ENCODE measurements around the gene ZNF490.

DNA sequence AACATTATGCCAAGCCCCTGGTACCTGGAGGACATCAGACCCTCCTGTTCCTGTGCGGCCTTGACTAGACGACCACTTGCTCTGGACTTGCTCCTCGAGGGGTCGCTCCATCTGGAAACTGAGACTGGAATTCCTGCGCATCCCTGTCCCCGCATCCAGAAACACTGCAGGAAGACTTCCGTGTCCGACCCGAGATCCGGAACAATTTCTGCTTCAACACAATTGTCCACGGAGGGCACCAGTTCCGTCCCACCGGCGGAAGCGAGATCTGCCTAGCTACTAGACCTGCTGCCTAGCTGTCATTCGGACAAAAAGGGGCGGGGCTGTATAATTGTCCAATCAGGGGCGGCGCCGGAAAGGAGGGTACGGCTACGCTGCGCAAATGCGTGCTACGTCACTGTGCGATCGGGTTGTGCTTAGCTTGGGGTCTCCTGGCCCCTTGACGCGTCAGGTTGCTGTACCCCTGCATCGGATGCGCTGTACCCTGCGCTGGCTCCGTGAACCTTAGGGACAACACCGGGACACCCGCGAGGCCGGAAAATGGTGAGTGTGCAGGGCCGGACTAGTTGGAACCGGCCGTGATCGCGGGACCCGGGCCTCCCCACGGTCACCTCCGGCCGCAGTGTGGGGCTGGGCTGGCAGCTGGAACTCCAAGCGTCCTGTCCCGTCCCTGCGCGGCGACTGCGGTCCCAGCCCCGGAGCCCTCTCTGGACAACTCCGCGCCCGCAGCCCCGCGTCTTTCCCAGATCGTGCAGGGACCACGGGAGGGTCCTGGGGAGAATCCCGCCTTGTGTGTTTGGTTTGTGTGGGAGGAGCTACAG is at the start of gene ZNF490, which contains the start of gene ZNF791:
- TF ChIP-seq ZNF114 (tag by site-specific recombination; IDR thresholded peaks at IDR 0.05) (no peak), YY1 (tag by site-specific recombination; IDR thresholded peaks at IDR 0.05) (no peak), MZF1 (tag by site-specific recombination; IDR thresholded peaks at IDR 0.05; ENCODE audit: borderline replicate concordance) (no peak), ZNF621 (tag by site-specific recombination; IDR thresholded peaks at IDR 0.05) (no peak), KLF1 (tag by site-specific recombination; IDR thresholded peaks at IDR 0.05) (no peak), ZNF223 (tag by site-specific recombination; IDR thresholded peaks at IDR 0.05) (no peak), ZNF274 (IDR thresholded peaks at IDR 0.05; ENCODE audit: low read length) (no peak), ZNF274 (tag by site-specific recombination; IDR thresholded peaks at IDR 0.05; ENCODE audit: borderline replicate concordance) (no peak), ZNF677 (tag by site-specific recombination; IDR thresholded peaks at IDR 0.05) (no peak), SETDB1 (IDR thresholded peaks at IDR 0.05; ENCODE audit: insufficient read length, low read length) (no peak)
- TF ChIP-seq, protein P1, sequence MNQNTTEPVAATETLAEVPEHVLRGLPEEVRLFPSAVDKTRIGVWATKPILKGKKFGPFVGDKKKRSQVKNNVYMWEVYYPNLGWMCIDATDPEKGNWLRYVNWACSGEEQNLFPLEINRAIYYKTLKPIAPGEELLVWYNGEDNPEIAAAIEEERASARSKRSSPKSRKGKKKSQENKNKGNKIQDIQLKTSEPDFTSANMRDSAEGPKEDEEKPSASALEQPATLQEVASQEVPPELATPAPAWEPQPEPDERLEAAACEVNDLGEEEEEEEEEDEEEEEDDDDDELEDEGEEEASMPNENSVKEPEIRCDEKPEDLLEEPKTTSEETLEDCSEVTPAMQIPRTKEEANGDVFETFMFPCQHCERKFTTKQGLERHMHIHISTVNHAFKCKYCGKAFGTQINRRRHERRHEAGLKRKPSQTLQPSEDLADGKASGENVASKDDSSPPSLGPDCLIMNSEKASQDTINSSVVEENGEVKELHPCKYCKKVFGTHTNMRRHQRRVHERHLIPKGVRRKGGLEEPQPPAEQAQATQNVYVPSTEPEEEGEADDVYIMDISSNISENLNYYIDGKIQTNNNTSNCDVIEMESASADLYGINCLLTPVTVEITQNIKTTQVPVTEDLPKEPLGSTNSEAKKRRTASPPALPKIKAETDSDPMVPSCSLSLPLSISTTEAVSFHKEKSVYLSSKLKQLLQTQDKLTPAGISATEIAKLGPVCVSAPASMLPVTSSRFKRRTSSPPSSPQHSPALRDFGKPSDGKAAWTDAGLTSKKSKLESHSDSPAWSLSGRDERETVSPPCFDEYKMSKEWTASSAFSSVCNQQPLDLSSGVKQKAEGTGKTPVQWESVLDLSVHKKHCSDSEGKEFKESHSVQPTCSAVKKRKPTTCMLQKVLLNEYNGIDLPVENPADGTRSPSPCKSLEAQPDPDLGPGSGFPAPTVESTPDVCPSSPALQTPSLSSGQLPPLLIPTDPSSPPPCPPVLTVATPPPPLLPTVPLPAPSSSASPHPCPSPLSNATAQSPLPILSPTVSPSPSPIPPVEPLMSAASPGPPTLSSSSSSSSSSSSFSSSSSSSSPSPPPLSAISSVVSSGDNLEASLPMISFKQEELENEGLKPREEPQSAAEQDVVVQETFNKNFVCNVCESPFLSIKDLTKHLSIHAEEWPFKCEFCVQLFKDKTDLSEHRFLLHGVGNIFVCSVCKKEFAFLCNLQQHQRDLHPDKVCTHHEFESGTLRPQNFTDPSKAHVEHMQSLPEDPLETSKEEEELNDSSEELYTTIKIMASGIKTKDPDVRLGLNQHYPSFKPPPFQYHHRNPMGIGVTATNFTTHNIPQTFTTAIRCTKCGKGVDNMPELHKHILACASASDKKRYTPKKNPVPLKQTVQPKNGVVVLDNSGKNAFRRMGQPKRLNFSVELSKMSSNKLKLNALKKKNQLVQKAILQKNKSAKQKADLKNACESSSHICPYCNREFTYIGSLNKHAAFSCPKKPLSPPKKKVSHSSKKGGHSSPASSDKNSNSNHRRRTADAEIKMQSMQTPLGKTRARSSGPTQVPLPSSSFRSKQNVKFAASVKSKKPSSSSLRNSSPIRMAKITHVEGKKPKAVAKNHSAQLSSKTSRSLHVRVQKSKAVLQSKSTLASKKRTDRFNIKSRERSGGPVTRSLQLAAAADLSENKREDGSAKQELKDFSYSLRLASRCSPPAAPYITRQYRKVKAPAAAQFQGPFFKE (tag by site-specific recombination; IDR thresholded peaks at IDR 0.05; ENCODE audit: borderline replicate concordance) = no peak
- TF ChIP-seq, protein P2, sequence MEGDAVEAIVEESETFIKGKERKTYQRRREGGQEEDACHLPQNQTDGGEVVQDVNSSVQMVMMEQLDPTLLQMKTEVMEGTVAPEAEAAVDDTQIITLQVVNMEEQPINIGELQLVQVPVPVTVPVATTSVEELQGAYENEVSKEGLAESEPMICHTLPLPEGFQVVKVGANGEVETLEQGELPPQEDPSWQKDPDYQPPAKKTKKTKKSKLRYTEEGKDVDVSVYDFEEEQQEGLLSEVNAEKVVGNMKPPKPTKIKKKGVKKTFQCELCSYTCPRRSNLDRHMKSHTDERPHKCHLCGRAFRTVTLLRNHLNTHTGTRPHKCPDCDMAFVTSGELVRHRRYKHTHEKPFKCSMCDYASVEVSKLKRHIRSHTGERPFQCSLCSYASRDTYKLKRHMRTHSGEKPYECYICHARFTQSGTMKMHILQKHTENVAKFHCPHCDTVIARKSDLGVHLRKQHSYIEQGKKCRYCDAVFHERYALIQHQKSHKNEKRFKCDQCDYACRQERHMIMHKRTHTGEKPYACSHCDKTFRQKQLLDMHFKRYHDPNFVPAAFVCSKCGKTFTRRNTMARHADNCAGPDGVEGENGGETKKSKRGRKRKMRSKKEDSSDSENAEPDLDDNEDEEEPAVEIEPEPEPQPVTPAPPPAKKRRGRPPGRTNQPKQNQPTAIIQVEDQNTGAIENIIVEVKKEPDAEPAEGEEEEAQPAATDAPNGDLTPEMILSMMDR (tag by site-specific recombination; IDR thresholded peaks at IDR 0.05) = peak; percentile 83; the same call in 1 of the 2 replicates
- TF ChIP-seq, protein P3, sequence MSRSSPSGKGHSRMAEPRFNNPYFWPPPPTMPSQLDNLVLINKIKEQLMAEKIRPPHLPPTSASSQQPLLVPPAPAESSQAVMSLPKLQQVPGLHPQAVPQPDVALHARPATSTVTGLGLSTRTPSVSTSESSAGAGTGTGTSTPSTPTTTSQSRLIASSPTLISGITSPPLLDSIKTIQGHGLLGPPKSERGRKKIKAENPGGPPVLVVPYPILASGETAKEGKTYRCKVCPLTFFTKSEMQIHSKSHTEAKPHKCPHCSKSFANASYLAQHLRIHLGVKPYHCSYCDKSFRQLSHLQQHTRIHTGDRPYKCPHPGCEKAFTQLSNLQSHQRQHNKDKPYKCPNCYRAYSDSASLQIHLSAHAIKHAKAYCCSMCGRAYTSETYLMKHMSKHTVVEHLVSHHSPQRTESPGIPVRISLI (tag by site-specific recombination; IDR thresholded peaks at IDR 0.05) = no peak
- TF ChIP-seq, protein P4, sequence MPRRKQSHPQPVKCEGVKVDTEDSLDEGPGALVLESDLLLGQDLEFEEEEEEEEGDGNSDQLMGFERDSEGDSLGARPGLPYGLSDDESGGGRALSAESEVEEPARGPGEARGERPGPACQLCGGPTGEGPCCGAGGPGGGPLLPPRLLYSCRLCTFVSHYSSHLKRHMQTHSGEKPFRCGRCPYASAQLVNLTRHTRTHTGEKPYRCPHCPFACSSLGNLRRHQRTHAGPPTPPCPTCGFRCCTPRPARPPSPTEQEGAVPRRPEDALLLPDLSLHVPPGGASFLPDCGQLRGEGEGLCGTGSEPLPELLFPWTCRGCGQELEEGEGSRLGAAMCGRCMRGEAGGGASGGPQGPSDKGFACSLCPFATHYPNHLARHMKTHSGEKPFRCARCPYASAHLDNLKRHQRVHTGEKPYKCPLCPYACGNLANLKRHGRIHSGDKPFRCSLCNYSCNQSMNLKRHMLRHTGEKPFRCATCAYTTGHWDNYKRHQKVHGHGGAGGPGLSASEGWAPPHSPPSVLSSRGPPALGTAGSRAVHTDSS (tag by site-specific recombination; IDR thresholded peaks at IDR 0.05) = no peak
- TF ChIP-seq, protein P5, sequence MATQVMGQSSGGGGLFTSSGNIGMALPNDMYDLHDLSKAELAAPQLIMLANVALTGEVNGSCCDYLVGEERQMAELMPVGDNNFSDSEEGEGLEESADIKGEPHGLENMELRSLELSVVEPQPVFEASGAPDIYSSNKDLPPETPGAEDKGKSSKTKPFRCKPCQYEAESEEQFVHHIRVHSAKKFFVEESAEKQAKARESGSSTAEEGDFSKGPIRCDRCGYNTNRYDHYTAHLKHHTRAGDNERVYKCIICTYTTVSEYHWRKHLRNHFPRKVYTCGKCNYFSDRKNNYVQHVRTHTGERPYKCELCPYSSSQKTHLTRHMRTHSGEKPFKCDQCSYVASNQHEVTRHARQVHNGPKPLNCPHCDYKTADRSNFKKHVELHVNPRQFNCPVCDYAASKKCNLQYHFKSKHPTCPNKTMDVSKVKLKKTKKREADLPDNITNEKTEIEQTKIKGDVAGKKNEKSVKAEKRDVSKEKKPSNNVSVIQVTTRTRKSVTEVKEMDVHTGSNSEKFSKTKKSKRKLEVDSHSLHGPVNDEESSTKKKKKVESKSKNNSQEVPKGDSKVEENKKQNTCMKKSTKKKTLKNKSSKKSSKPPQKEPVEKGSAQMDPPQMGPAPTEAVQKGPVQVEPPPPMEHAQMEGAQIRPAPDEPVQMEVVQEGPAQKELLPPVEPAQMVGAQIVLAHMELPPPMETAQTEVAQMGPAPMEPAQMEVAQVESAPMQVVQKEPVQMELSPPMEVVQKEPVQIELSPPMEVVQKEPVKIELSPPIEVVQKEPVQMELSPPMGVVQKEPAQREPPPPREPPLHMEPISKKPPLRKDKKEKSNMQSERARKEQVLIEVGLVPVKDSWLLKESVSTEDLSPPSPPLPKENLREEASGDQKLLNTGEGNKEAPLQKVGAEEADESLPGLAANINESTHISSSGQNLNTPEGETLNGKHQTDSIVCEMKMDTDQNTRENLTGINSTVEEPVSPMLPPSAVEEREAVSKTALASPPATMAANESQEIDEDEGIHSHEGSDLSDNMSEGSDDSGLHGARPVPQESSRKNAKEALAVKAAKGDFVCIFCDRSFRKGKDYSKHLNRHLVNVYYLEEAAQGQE (tag by site-specific recombination; IDR thresholded peaks at IDR 0.05) = no peak
